HG03442 (cell line): ENCODE measurements around the gene PLEKHG1.

ENCODE experiments used
- ATAC-seq: cut with Tn5 transposase; IDR thresholded peaks from one replicate; pipeline ENCODE4 v1.9.1; 2021; ENCODE audit warnings: mild to moderate bottlenecking, moderate library complexity; ENCODE audit not compliant: unreplicated experiment

Gene PLEKHG1

GRCh38 chr6:150637266-150637665, 37.6 kb downstream of the PLEKHG1 start:
- no peak for ATAC-seq

- no peak for ATAC-seq
These were observed 38.6 kb downstream of the PLEKHG1 start for GRCh38 chr6:150638267-150638666.

- no peak for ATAC-seq
These were observed 39.1 kb downstream of the PLEKHG1 start for GRCh38 chr6:150638765-150639164.

- ATAC-seq, result no peak
These were observed 40.2 kb downstream of the PLEKHG1 start for GRCh38 chr6:150639823-150640331.

GRCh38 chr6:150640556-150641209, 41.0 kb downstream of the PLEKHG1 start:
- ATAC-seq, result peak; percentile 36

- peak; percentile 41 for ATAC-seq
These were observed 41.9 kb downstream of the PLEKHG1 start for GRCh38 chr6:150641398-150642139.

GRCh38 chr6:150646228-150646627, 46.5 kb downstream of the PLEKHG1 start:
- ATAC-seq, result no peak

GRCh38 chr6:150647051-150647450, 47.4 kb downstream of the PLEKHG1 start:
- ATAC-seq, result no peak
